ENCODE data around the gene PDE3A. TPM values are rescaled to one million over a fixed set of nuclear protein-coding genes. Genes with fewer than 3 reads are reported as not detected.

PDE3A gene
- total and polyA plus RNA-seq, 2 of the 4 experiments (the other 2 are of a cell fraction): 0.09 to 0.18 TPM

DNA sequence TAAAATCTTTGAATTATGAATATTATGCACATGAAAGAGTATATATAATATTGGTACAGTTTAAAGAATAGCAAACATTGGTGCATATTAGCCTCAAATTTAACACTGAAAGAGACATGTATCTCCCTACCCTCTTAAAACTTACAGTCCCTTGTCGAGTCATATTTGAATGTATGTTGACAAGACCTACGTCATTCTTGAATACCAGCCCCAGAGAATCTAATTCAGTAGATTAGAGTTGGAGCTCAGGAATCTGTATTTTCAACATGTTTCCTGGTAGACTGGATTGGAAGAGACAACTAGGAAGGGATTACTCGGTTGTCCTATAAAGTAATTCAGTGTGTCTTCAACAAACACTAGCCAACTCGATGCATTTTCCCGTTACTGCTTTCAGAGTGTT lies 104.8 kb downstream of the PDE3A start:
- Histone ChIP-seq H3K4me1 (ENCODE audit: control insufficient read depth, insufficient read depth, low read length) (peaks cover 4% of the 10 kb centered on the region; the same call in 1 of the 2 replicates), H3K27ac (ENCODE audit: insufficient read depth, low read length) (no peak overlapping the region), H3K9me3 (ENCODE audit: control insufficient read depth, insufficient read depth, low read length) (peaks cover 2% of the 10 kb centered on the region; the same call in 1 of the 2 replicates), H2AFZ (replicated peaks; ENCODE audit: low read length, poor library complexity) (no peak overlapping the region), H3K56ac (ENCODE audit: extremely low read depth, insufficient read depth, low read length) (no peak overlapping the region), H3K14ac (replicated peaks; ENCODE audit: low read depth, low read length) (no peak overlapping the region), H3K9ac (ENCODE audit: low read depth, low read length) (no peak overlapping the region), H3K9me1 (ENCODE audit: insufficient read depth, low read length) (no peaks in the 10 kb centered on the region; the same call in 1 of the 2 replicates), H2BK20ac (ENCODE audit: low read depth, low read length) (no peak overlapping the region), H4K91ac (ENCODE audit: insufficient read depth, low read depth, low read length) (no peak overlapping the region), H2AK5ac (ENCODE audit: low read depth, low read length) (no peak overlapping the region), H3K27me3 (ENCODE audit: control insufficient read depth, insufficient read depth, low read length) (no peaks in the 10 kb centered on the region), H3K4me2 (ENCODE audit: low read depth, low read length) (no peak overlapping the region), H4K8ac (ENCODE audit: low read depth in 2 of 2, low read length in 2 of 2) (no peak overlapping the region), H3K18ac (ENCODE audit: low read depth, low read length) (no peak overlapping the region), H2AK9ac (replicated peaks; ENCODE audit: low read depth, low read length, poor library complexity) (no peak overlapping the region), H3K4ac (ENCODE audit: low read depth, low read length) (no peak overlapping the region), H3K4me3 (ENCODE audit: insufficient read depth, low read depth, low read length) (no peak overlapping the region), H2BK120ac (ENCODE audit: low read depth, low read length) (no peak overlapping the region), H3K36me3 (ENCODE audit: control insufficient read depth, insufficient read depth, low read length) (no peaks in the 10 kb centered on the region), H3K23ac (ENCODE audit: low read depth, low read length) (no peak overlapping the region), H4K5ac (ENCODE audit: low read depth, low read length) (no peak overlapping the region), H4K20me1 (ENCODE audit: insufficient read depth, low read length) (no peaks in the 10 kb centered on the region), H3K79me1 (ENCODE audit: low read depth in 1 of 2, low read length in 2 of 2) (no peaks in the 10 kb centered on the region), H2BK15ac (ENCODE audit: low read depth, low read length) (no peak overlapping the region), H2BK5ac (ENCODE audit: low read depth, low read length, poor library complexity, severe bottlenecking) (no peak overlapping the region)
- dilution Hi-C loops (cut with HindIII; ENCODE audit: low sequenced_read_pairs, unreplicated experiment): no loop called here
- BruUV-seq (replicated peaks): no TSS peak
- POLR2A ChIA-PET (ENCODE audit: unreplicated experiment): no interaction called here
- intact Hi-C loops (cut with micrococcal nuclease): no loop called here
- ATAC-seq (ENCODE audit: low read depth) (no peak), DNase-seq (no peak)
- no CpG with 5 or more reads among the region's 5 CpGs for WGBS, 2 experiments (ENCODE audit: extremely low coverage in 2 of 2, insufficient read length in 1 of 2)
- in situ Hi-C loops (cut with MboI; ENCODE audit: low sequenced_read_pairs): loop anchor here (25.0 kb wide), 1 partner anchor 689 kb away; no protein-coding TSS in a partner anchor
- no peak for TF ChIP-seq RAD21 (IDR thresholded peaks at IDR 0.05; ENCODE audit: low read length)
- no peak for TF ChIP-seq RCOR1 (IDR thresholded peaks at IDR 0.05; ENCODE audit: insufficient replicate concordance, low read length)
- TF ChIP-seq RFX5 (IDR thresholded peaks at IDR 0.05; ENCODE audit: low read depth, low read length): no peak
- TF ChIP-seq, protein P1, sequence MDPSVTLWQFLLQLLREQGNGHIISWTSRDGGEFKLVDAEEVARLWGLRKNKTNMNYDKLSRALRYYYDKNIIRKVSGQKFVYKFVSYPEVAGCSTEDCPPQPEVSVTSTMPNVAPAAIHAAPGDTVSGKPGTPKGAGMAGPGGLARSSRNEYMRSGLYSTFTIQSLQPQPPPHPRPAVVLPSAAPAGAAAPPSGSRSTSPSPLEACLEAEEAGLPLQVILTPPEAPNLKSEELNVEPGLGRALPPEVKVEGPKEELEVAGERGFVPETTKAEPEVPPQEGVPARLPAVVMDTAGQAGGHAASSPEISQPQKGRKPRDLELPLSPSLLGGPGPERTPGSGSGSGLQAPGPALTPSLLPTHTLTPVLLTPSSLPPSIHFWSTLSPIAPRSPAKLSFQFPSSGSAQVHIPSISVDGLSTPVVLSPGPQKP (IDR thresholded peaks at IDR 0.05; ENCODE audit: borderline replicate concordance, low read depth, low read length): no peak
- TF ChIP-seq, protein P2, sequence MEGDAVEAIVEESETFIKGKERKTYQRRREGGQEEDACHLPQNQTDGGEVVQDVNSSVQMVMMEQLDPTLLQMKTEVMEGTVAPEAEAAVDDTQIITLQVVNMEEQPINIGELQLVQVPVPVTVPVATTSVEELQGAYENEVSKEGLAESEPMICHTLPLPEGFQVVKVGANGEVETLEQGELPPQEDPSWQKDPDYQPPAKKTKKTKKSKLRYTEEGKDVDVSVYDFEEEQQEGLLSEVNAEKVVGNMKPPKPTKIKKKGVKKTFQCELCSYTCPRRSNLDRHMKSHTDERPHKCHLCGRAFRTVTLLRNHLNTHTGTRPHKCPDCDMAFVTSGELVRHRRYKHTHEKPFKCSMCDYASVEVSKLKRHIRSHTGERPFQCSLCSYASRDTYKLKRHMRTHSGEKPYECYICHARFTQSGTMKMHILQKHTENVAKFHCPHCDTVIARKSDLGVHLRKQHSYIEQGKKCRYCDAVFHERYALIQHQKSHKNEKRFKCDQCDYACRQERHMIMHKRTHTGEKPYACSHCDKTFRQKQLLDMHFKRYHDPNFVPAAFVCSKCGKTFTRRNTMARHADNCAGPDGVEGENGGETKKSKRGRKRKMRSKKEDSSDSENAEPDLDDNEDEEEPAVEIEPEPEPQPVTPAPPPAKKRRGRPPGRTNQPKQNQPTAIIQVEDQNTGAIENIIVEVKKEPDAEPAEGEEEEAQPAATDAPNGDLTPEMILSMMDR (conservative IDR thresholded peaks at IDR 0.05; ENCODE audit: low read depth, low read length): no peak
- no peak for TF ChIP-seq NFE2L2 (IDR thresholded peaks at IDR 0.05; ENCODE audit: low read depth, low read length)
- TF ChIP-seq BHLHE40 (IDR thresholded peaks at IDR 0.05; ENCODE audit: low read depth, low read length): no peak
- TF ChIP-seq MAZ (IDR thresholded peaks at IDR 0.05; ENCODE audit: borderline replicate concordance, low read depth, low read length): no peak
- TF ChIP-seq CEBPB (IDR thresholded peaks at IDR 0.05; ENCODE audit: low read depth, low read length): no peak
- TF ChIP-seq SMC3 (IDR thresholded peaks at IDR 0.05; ENCODE audit: low read depth, low read length): no peak
- TF ChIP-seq, protein P3, sequence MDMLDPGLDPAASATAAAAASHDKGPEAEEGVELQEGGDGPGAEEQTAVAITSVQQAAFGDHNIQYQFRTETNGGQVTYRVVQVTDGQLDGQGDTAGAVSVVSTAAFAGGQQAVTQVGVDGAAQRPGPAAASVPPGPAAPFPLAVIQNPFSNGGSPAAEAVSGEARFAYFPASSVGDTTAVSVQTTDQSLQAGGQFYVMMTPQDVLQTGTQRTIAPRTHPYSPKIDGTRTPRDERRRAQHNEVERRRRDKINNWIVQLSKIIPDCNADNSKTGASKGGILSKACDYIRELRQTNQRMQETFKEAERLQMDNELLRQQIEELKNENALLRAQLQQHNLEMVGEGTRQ (IDR thresholded peaks at IDR 0.05; ENCODE audit: low read depth, low read length): no peak
- TF ChIP-seq CHD1 (IDR thresholded peaks at IDR 0.05; ENCODE audit: low read depth, low read length): no peak
- CTCF ChIA-PET: no interaction called here

All from IMR-90 (cell line).